Mammary epithelial cell (primary cell): ENCODE measurements around the gene FAM90A26.
"Not testable (repeated sequence)": the region's sequence is repeated elsewhere in the genome, so short reads cannot be mapped to it uniquely, and the experiment has no call there.

Experiments used
- CTCF ChIP-seq, 2 donors: IDR thresholded peaks in 1 of 2; conservative IDR thresholded peaks in 1 of 2; 2 replicates each; pipeline ENCODE4 v1.5.1; 2011 to 2012; ENCODE audit warnings: inconsistent platforms in 2 of 2, low read length in 2 of 2, mild to moderate bottlenecking in 2 of 2, control low read depth in 1 of 2, low read depth in 1 of 2; ENCODE audit not compliant: insufficient read depth in 1 of 2; ENCODE audit errors: extremely low read depth in 1 of 2
- EZH2 ChIP-seq: IDR thresholded peaks from 2 replicates; pipeline ENCODE4 v1.6.1; 2012; ENCODE audit warnings: low read length, inconsistent platforms, borderline replicate concordance

- peak in 1 of 2 donors; percentile 3 for TF ChIP-seq CTCF (conservative IDR thresholded peaks at IDR 0.05 in 1 of 2, IDR thresholded peaks at IDR 0.05 in 1 of 2; ENCODE audit: extremely low read depth in 1 of 2, insufficient read depth in 1 of 2, low read depth in 1 of 2, low read length in 2 of 2)
- TF ChIP-seq EZH2 = not testable (repeated sequence)
Measured at GRCh38 chr4:9153008-9153570, 17.1 kb upstream of the FAM90A26 start.
